Hematopoietic multipotent progenitor cell treated with erythropoietin and hydrocortisone succinate and interleukin-3 and kit ligand, for 17 days (in vitro differentiated cells): Measurements from ENCODE around the gene TEX47.

Experiments used
- DNase-seq: peaks from one replicate; pipeline ENCODE4 v3.0.0-alpha.2; 2015; ENCODE audit warnings: low spot score

The TEX47 gene

GRCh38 chr7:88795553-88795952, at the start of gene TEX47:
Gene TEX47 (minus strand): TSS chr7:88795737. CDS start chr7:88794942, 795 bp downstream.
- DNase-seq, result no peak

GRCh38 chr7:88845091-88845490, 49.6 kb upstream of the TEX47 start:
- no peak for DNase-seq

DNA sequence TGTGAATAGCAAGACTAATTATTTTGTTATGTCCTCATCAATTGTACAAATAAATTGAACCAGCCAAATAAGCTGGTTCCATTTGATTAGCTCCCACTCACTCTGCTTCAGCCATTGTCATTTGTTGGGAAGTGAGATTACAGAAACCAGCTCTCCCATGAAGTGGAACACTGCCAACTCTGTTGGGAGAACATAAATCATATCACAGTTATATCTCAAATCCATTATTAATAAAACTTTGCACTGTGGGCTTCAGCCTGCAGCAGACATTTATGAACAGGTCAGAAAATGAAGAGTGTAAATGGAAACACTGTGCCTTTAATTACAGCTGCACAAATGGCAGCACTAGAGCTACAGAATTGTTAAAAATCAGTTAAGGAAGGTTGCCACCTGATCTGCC, 46.7 kb upstream of the TEX47 start:
- DNase-seq, result no peak

DNA sequence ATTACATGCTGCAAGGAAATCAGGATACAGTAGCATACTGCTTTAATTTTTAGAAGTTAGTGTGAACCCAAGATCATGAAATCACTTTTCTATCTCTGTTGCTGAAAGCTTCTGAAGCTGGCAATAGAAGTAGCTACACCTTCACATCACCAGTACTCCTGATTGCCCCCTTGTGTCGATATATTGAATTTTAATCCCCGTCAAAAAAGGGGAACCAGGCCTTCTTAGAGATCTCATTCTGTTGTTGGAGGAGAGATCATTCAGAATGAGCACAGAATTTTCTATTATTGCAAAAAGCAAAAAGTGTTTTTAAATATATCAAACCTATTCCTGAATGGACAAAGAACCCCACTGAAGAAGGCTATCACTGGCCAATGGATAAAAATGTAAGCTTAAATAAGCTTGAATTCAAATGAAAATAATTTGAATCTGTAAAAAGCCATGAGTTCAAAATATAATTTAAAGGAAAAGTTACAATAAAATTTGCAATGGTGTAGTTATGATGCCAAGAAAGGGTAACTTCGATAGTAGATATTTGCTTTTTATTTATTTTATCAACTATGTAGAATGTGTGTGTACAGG, 39.7 kb upstream of the TEX47 start:
- DNase-seq, result no peak

DNA sequence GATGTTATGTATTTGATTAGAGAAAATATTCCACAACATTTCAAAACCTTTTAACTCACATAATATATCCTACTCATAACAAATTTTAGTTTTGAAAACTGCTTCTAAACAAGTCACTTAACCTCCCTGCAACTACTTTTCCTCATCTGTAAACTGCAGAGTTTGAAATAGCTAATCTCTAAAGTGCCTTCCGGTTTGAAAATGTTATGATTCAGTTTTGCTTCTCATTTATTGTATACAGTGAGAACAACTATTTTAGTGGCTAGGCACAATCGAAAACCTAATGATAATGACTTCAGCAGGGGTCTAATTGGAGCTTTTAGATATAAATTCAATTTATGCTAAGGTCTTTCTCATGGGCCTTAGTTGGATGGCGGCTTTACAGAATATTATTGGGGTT, 30.7 kb upstream of the TEX47 start:
- DNase-seq, result no peak

GRCh38 chr7:88818552-88818951, 23.0 kb upstream of the TEX47 start:
- no peak for DNase-seq

DNA sequence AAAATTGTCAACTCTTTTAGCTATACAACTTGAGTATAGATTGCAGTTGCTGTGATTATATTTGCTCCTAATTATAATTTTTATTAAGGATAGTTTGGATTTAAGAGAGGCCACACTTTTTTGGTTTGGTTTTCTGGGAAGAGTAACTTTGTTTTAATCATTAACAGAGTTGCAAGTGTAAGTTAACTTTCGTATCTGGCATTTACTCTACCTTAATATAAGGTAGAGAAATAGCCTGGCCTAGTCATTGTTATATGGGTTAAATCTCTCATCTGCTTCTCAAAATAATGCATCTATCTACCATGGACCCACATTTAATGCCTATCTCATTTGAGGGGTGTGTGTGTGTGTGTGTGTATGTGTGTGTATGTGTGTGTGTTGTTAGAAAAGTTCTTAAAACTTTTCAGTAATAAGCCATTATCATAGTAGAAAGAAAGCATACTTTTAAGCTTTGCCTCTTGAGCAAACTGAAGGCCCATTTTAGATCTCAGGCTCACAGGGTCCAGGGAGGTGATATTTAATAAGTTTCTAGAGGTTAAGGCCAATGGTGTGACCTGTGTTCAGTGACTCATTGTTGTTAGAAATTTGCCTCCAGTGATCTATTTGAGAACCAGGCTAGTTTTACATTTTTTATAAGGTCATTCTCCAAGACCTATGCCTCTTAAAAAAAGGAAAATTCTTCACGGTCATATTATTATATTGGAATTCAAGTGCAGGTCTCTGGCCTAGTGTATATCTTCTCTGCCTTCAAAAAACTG, 10.9 kb upstream of the TEX47 start:
- no peak for DNase-seq

DNA sequence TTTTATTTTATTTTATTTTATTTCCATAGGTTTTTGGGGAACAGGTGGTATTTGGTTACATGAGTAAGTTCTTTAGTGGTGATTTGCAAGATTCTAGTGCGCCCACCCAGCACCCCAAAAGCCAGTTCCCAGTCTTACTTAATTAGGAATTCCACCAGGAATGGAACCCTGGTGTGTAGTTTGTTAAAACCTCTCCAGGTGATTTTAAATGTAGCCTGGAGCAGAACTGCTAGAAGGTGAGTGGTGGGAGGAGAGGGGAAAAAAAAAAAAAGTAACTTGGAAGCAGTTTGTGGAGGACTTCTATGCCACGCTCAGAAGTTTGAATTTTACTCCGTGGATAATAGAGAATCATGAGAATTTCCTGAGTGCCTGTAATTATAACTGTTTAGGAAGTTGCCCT, 5.5 kb upstream of the TEX47 start:
- DNase-seq, result no peak

DNA sequence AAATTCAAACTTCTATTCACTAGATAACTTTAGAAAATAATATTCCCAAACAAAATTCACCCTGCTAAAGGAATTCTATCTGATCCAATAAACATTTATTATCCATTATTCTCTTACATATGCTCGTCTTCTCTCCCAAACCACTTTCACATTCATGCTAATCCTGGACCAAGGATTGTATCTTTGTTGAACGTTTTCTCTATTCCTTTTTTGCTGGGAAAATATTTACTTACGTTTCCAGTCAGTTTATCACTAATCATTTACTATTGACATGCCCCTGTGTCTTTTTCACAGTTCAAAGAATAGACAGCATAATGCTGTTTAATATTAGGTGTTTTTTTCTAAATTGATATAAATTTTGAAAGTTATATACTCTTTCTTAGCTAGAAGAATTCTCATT, 3.2 kb downstream of the TEX47 start:
- no peak for DNase-seq

DNA sequence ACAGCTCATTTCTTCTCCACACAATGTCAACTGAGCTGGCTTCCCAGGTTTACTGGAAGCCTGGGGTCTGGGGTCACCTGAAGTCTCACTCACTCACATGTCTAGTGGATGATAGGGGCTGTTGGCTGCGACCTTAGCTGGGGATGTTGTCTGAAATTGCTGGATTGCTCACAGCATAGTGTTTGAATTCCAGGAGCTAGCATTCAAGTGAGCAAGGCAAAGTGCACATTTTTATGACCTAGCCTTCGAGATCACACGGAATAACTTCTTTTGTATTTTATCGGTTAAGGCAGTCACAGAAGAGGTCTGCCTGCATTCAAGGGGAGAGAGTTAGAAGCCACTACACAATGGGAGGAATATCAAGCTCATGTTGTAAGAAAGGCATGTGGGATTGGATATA, 3.6 kb downstream of the TEX47 start:
- no peak for DNase-seq

GRCh38 chr7:88789480-88790064, 6.0 kb downstream of the TEX47 start:
- DNase-seq, result peak; percentile 6

DNA sequence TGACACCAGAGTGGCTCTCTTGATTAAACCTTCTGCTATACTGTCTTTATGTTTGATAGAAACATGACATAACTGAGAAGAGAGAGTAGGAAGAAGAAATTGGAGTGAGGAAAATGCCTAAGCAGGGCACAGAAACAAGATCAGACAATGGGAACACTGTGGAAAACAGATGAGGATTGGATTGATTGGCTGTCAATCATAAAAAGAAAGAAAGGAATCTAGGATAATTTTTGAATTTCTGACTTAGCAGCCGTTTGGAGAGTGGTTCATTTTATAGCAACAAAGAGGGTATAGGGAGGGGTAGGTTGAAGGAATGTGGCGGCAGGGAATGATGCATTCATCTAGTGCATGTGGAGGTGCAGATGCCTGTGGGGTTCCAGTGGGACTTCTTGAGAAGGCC, 7.8 kb downstream of the TEX47 start:
- no peak for DNase-seq

GRCh38 chr7:88775838-88776237, 19.7 kb downstream of the TEX47 start:
- DNase-seq, result no peak

- no peak for DNase-seq
Observed at GRCh38 chr7:88772776-88773175, 22.8 kb downstream of the TEX47 start.

DNA sequence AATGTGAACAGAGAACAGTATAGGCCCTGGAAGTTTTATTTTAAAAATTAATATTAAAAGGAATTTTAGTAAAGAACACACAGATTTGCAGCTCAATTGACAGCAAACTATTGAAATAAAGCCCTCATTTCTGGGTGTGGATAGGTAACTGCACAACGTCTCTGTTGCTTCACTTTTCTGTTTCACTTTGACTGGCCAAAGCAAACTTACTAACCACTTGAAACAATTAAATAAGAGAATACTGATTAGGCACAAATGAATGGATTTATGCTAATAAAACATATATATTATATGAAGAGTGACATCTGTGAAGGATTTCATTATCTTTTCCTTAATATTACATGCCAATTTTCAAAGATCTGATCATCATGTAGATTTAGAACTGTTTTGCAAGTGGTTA, 24.1 kb downstream of the TEX47 start:
- DNase-seq, result no peak

- DNase-seq, result no peak
Observed at GRCh38 chr7:88761779-88762178, 33.8 kb downstream of the TEX47 start.

- DNase-seq, result no peak
Observed at GRCh38 chr7:88760136-88760515, 35.4 kb downstream of the TEX47 start.

DNA sequence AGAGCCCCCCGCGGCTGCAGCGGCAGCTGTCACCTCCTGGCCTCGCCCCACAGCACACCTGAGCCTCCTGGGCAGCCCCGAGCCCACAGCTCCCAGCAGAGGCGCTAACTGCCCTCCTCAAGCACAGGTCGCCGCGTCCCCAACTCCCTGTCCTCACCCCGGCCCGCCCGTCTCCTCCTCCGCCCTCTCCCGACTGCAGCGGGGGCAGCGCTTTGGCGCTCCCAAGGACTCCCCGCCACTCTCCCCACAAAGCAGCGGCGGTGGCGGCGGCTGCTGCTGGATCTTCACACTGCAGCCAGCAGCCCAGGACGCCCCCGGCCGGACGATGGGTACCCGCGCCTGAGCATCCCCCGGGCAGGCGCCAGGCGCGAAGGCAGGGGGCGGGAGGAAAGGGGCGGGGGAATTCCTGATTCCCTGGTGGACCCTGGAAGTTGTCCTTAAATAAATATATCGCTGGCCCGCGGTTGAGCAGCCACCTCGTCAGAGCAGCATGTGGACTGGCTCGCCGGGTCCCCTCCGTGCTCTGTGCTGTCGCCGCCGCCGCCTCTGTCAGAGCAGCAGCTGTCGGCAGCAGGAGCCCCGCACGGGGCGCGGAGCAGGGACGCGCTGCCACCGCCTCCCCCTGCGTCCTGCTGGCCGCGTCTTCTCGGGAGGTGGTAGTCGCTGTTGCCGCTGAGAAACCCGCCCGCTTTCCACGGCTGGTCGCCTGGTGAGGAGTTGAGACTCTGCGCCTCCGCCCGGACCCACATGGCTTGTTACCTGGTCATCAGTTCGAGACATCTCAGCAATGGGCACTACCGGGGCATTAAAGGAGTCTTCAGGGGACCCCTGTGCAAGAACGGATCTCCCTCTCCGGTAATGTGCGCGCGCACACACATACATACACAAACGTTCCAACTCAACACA, 36.1 kb downstream of the TEX47 start, which contains the start of gene ZNF804B:
Gene ZNF804B (plus strand): TSS at position 471 of the 906 bp plus-strand sequence. CDS start 277 bp downstream, at position 748.
- no peak for DNase-seq

DNA sequence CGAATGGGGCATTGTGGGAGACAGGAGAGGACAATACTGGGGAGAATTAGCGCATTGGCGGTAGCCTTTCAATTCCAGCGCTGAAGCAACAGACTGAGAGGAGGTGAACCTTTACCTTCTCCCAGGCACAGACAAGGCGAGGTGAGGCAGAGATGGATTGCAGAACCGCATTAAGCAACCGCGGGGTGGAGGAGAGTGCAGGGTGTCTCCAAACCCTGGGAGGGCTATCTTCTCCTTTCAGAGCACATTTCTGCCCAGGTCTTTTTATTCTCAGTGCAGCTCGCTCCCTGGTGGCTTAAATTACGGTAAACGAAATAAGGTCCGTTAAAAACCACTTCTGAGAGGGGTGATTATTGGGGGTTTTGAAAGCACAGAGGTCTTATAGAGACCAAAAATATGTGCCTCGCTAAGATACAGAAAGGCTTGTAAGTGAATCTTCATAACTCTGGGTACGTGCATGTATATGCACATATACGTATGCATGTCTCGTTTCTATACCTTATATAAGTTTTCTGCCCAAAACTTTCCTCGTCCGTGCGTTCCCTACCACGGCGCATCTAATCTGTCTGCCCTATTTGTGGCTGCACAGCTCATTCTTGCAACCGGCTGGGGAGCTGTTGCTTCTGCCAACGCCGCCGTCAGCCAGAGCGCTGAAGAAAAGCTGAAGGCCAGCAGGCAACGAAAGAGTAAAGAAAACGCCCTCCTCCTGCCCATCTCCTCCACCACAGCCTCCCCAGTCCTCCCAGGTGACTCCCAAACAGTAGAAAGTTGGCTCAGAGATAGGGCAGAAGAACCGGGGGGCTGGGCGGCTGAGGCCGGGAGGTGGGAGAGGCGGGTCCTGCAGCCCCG, 36.9 kb downstream of the TEX47 start:
- no peak for DNase-seq

DNA sequence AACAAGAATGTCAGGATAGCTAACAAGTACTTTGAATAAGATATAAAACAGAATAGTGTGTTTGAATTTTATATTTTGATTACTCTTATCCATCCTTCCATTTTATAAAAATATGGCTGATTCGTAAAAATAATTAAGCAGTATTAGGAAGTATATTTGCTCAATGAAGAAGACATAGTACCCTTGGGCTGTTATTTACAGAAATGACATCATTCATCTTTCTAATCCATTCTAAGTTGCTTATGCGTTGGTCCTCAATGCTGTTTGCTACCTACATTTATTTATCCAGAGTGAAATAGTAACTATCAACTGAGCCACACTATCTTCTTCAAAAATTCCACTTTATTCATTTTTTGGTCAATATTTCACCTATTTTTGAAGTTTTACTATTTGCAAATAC, 38.2 kb downstream of the TEX47 start:
- no peak for DNase-seq

DNA sequence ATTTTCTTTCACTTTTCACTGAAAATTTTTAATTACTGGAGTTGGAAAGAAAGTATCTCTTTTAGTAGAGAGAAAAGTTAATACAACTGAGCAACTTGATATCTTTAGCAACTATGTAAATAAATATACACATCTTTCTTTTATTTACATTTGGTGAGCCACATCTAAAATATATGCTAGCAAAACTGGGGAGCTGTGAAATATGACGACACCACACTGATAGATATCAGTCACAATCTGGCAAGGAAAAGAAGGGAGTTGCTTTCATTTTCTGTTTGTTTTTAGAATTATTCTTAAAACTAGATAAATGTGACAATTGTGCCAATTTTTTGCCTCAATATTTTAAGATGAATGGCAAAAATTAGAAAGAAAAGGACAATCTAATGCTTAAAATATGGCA, 38.7 kb downstream of the TEX47 start:
- DNase-seq, result no peak

DNA sequence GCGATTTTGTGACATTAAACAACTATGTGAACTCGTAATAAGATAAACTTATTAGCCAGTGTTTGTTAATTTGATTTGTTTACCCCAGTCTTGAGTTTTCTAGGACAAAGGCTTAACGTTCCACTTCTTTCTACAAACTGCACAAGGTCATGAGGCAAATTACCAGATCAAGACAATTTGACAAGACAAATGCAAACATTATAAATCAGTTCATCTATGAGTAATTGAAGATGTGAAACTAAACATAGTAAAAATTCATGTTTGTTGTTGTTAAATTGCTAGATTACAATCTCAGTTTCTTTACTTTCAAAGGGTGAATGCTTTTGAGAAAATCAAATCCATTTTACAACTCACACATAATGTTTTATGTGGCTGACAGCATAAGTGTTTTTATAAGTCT, 49.4 kb downstream of the TEX47 start:
- DNase-seq, result no peak
